Effector memory CD8-positive, alpha-beta T cell (primary cell): ENCODE data around the gene KIF3A.
A peak's percentile ranks its signal among the peaks of the same experiment; 100 is the strongest.

Source experiments
- ATAC-seq: fragments of 150-1000 bp; cut with Tn5 transposase; replicated peaks from 2 replicates; pipeline ENCODE4 v1.10.0; 2021; ENCODE audit warnings: mild to moderate bottlenecking, moderate library complexity
- DNase-seq, 3 experiments: peaks; one replicate each; pipeline ENCODE4 v3.0.0; 2021
- H3K27ac Mint-ChIP-seq, 2 donors: one replicate each; pipeline ENCODE4 v1.8.0; 2022; ENCODE audit warnings: mild to moderate bottlenecking in 2 of 2, mixed read lengths in 2 of 2, moderate library complexity in 2 of 2
- H3K27me3 Mint-ChIP-seq, 2 donors: one replicate each; pipeline ENCODE4 v1.8.0; 2022; ENCODE audit warnings: mixed read lengths in 2 of 2
- H3K36me3 Mint-ChIP-seq: one replicate; pipeline ENCODE4 v1.8.0; 2022; ENCODE audit warnings: mild to moderate bottlenecking, moderate library complexity, mixed read lengths; ENCODE audit not compliant: insufficient read depth
- H3K4me1 Mint-ChIP-seq, 2 donors: one replicate each; pipeline ENCODE4 v1.8.0; 2022; ENCODE audit warnings: low read depth in 2 of 2, mixed read lengths in 2 of 2
- H3K4me3 Mint-ChIP-seq, 2 donors: one replicate each; pipeline ENCODE4 v1.8.0; 2022; ENCODE audit warnings: mild to moderate bottlenecking in 2 of 2, mixed read lengths in 2 of 2, moderate library complexity in 2 of 2
- H3K9me3 Mint-ChIP-seq, 2 donors: one replicate each; pipeline ENCODE4 v1.8.0; 2022; ENCODE audit warnings: mixed read lengths in 2 of 2

KIF3A gene

GRCh38 chr5:132776131-132776937 is 39.0 kb upstream of the KIF3A start:
- peak; percentile 25 for ATAC-seq
- peak overlapping the region; percentile 54 to 61 for H3K4me3 Mint-ChIP-seq
- peaks cover 19 to 34% of the 10 kb centered on the region in 2 donors for H3K4me1 Mint-ChIP-seq
- no peak for DNase-seq
- H3K36me3 Mint-ChIP-seq: peaks cover 3% of the 10 kb centered on the region
- H3K27me3 Mint-ChIP-seq: peaks cover 0 to 7% of the 10 kb centered on the region in 2 donors
- H3K9me3 Mint-ChIP-seq: no peaks in the 10 kb centered on the region
- peak overlapping the region in 1 of 2 donors; percentile 52 for H3K27ac Mint-ChIP-seq

- peaks cover 0 to 7% of the 10 kb centered on the region in 2 donors for H3K27me3 Mint-ChIP-seq
- no peak for DNase-seq
- peaks cover 19 to 34% of the 10 kb centered on the region in 2 donors for H3K4me1 Mint-ChIP-seq
- H3K36me3 Mint-ChIP-seq: peaks cover 3% of the 10 kb centered on the region
- H3K4me3 Mint-ChIP-seq: peak overlapping the region; percentile 54 to 61
- H3K9me3 Mint-ChIP-seq: no peaks in the 10 kb centered on the region
- peak overlapping the region in 1 of 2 donors; percentile 52 for H3K27ac Mint-ChIP-seq
- ATAC-seq: no peak
Observed at GRCh38 chr5:132775476-132775961, 38.2 kb upstream of the KIF3A start.

DNA sequence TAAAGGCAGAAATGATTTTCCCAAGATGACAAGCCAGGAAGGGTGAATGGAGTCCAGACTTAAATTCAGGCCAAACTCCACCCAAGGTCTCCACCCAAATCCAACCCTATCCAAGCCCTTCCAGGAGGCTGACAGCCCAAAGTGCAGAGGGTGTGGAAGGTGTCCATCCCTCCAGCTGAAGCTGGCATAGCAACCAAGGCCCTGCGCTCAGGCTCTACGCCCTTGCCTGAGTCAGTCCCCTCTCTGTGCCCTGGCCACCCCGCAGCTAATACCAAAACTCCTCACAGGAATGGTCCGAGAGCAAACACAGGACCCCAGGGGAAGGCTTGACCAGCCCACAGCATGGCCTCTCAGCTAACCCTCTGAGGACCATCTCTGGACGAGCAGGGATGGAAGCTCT is 37.5 kb upstream of the KIF3A start:
- Mint-ChIP-seq H3K9me3 (no peaks in the 10 kb centered on the region), H3K4me1 (peaks cover 19 to 34% of the 10 kb centered on the region in 2 donors), H3K36me3 (peaks cover 3% of the 10 kb centered on the region), H3K27me3 (peaks cover 0 to 4% of the 10 kb centered on the region in 2 donors), H3K27ac (peak overlapping the region in 1 of 2 donors; percentile 52), H3K4me3 (peak overlapping the region in 1 of 2 donors; percentile 61)
- no peak for ATAC-seq
- no peak for DNase-seq

- no peak for ATAC-seq
- no peaks in the 10 kb centered on the region for H3K27me3 Mint-ChIP-seq
- H3K4me3 Mint-ChIP-seq: no peak overlapping the region
Observed at GRCh38 chr5:132774406-132774805, 37.1 kb upstream of the KIF3A start.

DNA sequence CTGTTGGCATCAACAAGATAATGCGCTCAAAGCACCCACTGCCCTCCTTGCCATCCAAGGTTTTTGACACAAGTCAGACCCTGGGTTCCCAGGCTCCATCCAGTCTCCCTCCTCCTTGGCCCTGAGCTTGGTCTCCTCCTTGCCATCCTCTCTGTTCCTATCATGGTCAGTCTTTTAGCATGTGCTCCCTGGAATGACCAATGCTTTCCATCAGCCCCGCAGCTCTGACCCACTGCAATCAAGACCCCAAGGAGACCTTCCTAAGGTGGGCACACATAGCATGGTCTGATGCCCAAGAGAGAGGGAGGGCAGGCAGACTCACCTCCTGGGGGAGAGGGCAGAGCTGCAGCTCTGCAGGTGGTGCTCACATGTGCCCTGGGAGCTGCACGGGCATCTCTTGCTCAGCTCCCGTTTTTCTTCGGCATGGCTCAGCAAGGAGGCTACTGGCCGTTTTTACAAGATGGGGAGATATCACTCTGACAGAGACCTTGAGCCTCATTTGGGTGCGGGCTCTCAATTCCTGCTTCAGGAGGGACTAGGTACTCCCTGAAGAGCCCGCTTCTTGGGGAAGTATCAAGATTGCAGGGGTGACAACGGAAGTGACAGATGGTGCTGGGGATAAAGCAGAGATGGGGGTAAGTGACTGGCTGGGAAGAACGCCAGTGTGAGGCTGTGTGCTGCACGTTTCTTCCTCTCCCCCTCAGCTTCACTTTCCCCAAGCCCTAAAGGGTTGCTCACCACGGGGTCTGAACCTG is 36.4 kb upstream of the KIF3A start:
- H3K4me3 Mint-ChIP-seq: no peak overlapping the region
- ATAC-seq (no peak), DNase-seq (no peak)
- peaks cover 19 to 34% of the 10 kb centered on the region in 2 donors for H3K4me1 Mint-ChIP-seq
- H3K27ac Mint-ChIP-seq: no peak overlapping the region
- H3K27me3 Mint-ChIP-seq: no peaks in the 10 kb centered on the region
- no peaks in the 10 kb centered on the region for H3K9me3 Mint-ChIP-seq
- H3K36me3 Mint-ChIP-seq: peaks cover 3% of the 10 kb centered on the region

More at GRCh38 chr5:132774406-132774805, 37.1 kb upstream of the KIF3A start:
- Mint-ChIP-seq H3K9me3 (no peaks in the 10 kb centered on the region), H3K4me1 (peaks cover 19 to 34% of the 10 kb centered on the region in 2 donors), H3K27ac (no peak overlapping the region), H3K36me3 (peaks cover 3% of the 10 kb centered on the region)
- DNase-seq: no peak

DNA sequence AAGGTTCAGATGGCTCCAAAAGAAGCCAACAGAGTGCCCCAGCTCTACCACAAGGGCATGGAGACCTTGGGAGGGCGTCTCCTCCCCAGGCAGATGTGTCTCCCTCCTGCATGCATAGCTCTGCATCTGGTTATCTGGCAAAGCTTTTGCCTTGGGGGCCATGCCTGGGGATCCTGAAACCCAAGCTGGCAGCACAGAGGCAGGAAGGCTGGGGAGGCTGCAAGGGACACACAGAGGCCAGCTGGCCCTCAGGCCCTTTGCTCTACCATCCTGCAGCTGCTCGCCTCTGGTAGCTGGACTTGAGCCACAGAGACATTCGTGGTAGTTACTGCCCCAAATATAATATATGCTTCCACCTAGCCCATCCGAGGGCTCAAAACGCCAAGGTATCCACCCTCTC is 35.8 kb upstream of the KIF3A start:
- Mint-ChIP-seq H3K4me1 (peaks cover 16 to 30% of the 10 kb centered on the region in 2 donors), H3K27ac (no peak overlapping the region), H3K36me3 (peaks cover 1% of the 10 kb centered on the region), H3K4me3 (no peak overlapping the region), H3K27me3 (no peaks in the 10 kb centered on the region), H3K9me3 (no peaks in the 10 kb centered on the region)
- DNase-seq (no peak), ATAC-seq (no peak)

DNA sequence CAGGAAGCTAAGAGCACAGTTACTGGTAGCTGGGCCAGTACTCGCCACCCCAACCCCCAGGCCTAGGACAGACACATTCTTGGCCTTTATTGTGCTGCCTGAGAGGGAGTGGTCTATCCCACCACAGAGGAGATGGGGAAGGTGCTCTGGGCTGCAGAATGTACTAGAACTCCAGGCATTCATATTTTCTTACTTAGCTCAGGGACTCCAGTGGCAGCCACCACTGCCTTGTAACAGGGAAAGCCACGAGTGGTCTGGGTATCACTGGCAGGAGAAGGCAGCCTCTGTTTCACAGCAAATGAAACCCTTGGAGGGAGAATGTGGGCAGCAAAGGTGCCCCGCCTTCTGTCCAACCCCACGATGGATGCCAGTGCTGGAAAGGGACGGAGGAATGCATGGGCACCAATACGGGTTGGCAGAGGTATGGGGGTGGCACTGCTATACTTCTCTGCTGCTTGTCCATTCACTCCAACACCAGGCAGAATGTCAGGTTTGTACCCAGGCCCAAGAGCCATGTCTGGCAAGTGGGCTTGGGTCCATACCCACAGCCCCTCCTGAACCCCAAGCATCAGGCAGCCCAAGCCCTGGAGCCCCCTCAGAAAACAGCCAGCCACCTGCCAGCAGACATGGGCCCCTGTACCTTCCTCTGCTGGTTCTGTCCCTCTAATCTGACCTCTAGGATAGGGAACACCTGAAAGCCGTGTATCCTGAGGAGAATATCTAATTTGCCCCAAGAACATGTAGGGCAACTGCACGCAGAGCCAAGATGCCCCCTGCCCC is 35.1 kb upstream of the KIF3A start:
- Mint-ChIP-seq H3K9me3 (no peaks in the 10 kb centered on the region), H3K4me3 (no peak overlapping the region), H3K4me1 (peaks cover 13 to 27% of the 10 kb centered on the region in 2 donors), H3K27ac (no peak overlapping the region), H3K27me3 (no peaks in the 10 kb centered on the region), H3K36me3 (no peaks in the 10 kb centered on the region)
- no peak for DNase-seq
- no peak for ATAC-seq

DNA sequence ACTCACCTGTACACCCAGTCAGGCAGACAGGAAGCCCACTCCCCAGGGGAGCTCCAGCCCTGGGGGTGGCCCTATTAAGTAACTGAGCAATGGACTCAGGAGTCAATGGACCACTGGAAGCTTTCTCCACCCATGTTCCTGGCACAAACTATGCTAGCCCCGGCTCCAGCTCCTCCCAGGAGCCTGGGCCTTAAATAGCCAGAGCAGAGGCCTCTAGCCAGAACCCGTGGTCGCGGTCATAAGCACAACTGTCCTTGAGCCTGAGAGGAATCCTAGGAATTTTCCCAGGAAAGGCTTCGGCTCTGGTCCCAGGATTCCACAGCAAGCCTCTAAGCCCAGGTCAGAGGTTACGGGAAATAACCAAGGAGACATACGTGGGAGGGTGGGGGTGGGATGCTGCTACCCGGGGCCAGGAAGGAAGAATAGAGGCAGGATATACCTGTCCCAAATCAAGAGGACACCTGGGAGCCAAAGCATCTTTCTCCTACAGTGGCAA is 34.2 kb upstream of the KIF3A start:
- H3K27me3 Mint-ChIP-seq: no peaks in the 10 kb centered on the region
- no peaks in the 10 kb centered on the region for H3K9me3 Mint-ChIP-seq
- DNase-seq (no peak), ATAC-seq (no peak)
- peaks cover 20 to 29% of the 10 kb centered on the region in 2 donors for H3K4me1 Mint-ChIP-seq
- H3K27ac Mint-ChIP-seq: peak overlapping the region in 1 of 2 donors; percentile 46
- no peaks in the 10 kb centered on the region for H3K36me3 Mint-ChIP-seq
- H3K4me3 Mint-ChIP-seq: no peak overlapping the region

DNA sequence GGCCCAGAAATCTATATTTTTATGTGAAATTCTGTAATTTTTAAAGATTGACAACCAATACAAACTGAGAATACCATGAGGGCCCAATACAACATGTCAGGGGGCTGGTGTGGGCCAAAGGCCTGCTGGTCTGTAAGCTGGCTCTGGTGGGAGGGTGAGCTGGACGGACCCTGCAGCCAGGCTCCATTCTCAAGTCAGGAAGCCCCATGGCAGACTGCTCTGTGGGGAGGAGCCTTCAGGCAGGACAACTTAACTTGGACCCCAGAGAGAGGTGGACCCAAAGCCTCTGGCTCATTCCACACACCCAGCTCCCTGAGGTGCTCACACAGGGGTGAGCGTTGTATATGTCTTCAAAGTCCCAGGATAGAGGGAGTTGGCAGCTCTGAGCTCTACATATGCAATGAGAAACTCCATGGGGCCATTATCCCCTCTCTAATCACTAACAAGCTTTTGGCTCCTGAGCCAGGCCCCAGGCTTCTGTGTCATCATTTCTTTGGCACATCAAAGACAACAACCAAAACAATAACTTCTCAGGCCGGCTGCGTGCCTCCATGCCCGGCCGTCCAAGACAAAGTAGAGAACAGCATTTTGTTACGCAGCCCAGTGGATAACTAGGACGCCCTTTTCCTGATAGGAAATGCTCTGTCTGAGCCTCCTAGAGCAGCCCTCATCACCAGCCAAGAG is 33.3 kb upstream of the KIF3A start:
- Mint-ChIP-seq H3K27ac (peak overlapping the region in 1 of 2 donors; percentile 46), H3K4me3 (no peak overlapping the region), H3K4me1 (peaks cover 16 to 26% of the 10 kb centered on the region in 2 donors), H3K27me3 (no peaks in the 10 kb centered on the region), H3K36me3 (no peaks in the 10 kb centered on the region), H3K9me3 (no peaks in the 10 kb centered on the region)
- no peak for DNase-seq
- no peak for ATAC-seq

- Mint-ChIP-seq H3K36me3 (peaks cover 1% of the 10 kb centered on the region), H3K4me1 (peaks cover 7 to 11% of the 10 kb centered on the region in 2 donors), H3K27me3 (no peaks in the 10 kb centered on the region), H3K9me3 (no peaks in the 10 kb centered on the region), H3K27ac (peak overlapping the region in 1 of 2 donors; percentile 23), H3K4me3 (no peak overlapping the region)
- no peak for ATAC-seq
- no peak for DNase-seq
Observed at GRCh38 chr5:132768485-132768868, 31.1 kb upstream of the KIF3A start.

DNA sequence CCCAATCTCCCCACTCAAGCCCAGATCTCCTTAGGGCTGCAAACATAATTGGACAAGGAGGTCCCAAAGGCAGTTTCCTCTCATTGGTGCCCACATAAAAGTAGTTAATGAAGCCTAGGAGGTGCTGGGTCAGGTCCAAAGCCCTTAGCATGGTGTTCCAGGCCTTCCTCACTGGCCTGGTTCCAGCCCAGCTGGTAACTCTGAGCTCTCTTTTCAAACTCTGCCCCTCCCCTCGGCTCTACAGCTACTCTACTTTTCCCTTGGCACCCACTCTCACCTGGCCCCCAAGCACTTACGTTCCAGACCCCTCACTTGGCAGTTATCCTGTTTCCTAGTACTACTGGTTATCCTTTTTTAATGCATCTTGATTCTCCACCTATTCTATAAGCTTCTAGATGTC is 29.8 kb upstream of the KIF3A start:
- no peak overlapping the region for H3K4me3 Mint-ChIP-seq
- H3K27ac Mint-ChIP-seq: no peak overlapping the region
- no peak for DNase-seq
- H3K4me1 Mint-ChIP-seq: peaks cover 2 to 7% of the 10 kb centered on the region in 2 donors
- no peak for ATAC-seq
- no peaks in the 10 kb centered on the region for H3K27me3 Mint-ChIP-seq
- no peaks in the 10 kb centered on the region for H3K9me3 Mint-ChIP-seq
- peaks cover 3% of the 10 kb centered on the region for H3K36me3 Mint-ChIP-seq

GRCh38 chr5:132766806-132767055 is 29.4 kb upstream of the KIF3A start:
- H3K4me1 Mint-ChIP-seq: peaks cover 1 to 7% of the 10 kb centered on the region in 2 donors
- no peak for DNase-seq
- ATAC-seq: no peak
- H3K27ac Mint-ChIP-seq: no peak overlapping the region
- no peak overlapping the region for H3K4me3 Mint-ChIP-seq
- H3K9me3 Mint-ChIP-seq: no peaks in the 10 kb centered on the region
- H3K36me3 Mint-ChIP-seq: peaks cover 3% of the 10 kb centered on the region
- no peaks in the 10 kb centered on the region for H3K27me3 Mint-ChIP-seq
